Karpas-422 (cell line): ENCODE data around the gene CASP7. TPM values are rescaled to one million over a fixed set of nuclear protein-coding genes. Genes with fewer than 3 reads are reported as not detected.

Experiments
- DNase-seq: peaks from one replicate; pipeline ENCODE4 v3.0.0-alpha.2; 2015
- H2AFZ ChIP-seq: fragments of 200-600 bp; sonication (generic); 2 replicates; pipeline ENCODE4 v1.6.1; 2014; ENCODE audit warnings: antibody characterized with exemption, low read length, mixed read lengths
- H3K27ac ChIP-seq: fragments of 200-600 bp; sonication (generic); 2 replicates; pipeline ENCODE4 v1.5.1; 2014; ENCODE audit warnings: mild to moderate bottlenecking, low read length, moderate library complexity
- H3K27me3 ChIP-seq: fragments of 200-600 bp; sonication (generic); 2 replicates; pipeline ENCODE4 v1.6.1; 2014; ENCODE audit warnings: low read length, mixed read lengths
- H3K36me3 ChIP-seq: fragments of 200-600 bp; sonication (generic); 2 replicates; pipeline ENCODE4 v1.6.1; 2014; ENCODE audit warnings: low read length, mixed read lengths; ENCODE audit not compliant: insufficient read depth
- H3K4me1 ChIP-seq: fragments of 200-600 bp; sonication (generic); 2 replicates; pipeline ENCODE4 v1.6.1; 2014; ENCODE audit warnings: mild to moderate bottlenecking, low read length, mixed read lengths
- H3K4me2 ChIP-seq: fragments of 200-600 bp; sonication (generic); 2 replicates; pipeline ENCODE4 v1.6.1; 2014; ENCODE audit warnings: low read length, low read depth, mild to moderate bottlenecking; ENCODE audit not compliant: poor library complexity, severe bottlenecking
- H3K4me3 ChIP-seq: fragments of 200-600 bp; sonication (generic); 2 replicates; pipeline ENCODE4 v1.5.1; 2014; ENCODE audit warnings: mild to moderate bottlenecking, antibody characterized with exemption, low read length, mixed read lengths
- H3K79me2 ChIP-seq: fragments of 200-600 bp; sonication (generic); 2 replicates; pipeline ENCODE4 v1.6.1; 2014; ENCODE audit warnings: mild to moderate bottlenecking, low read length, mixed read lengths
- H3K9ac ChIP-seq: fragments of 200-600 bp; sonication (generic); 2 replicates; pipeline ENCODE4 v1.6.0; 2014; ENCODE audit warnings: low read length
- H3K9me2 ChIP-seq: fragments of 200-600 bp; sonication (generic), shearing (Covaris generic); replicated peaks from 2 replicates; pipeline ENCODE4 v1.6.0; 2014; ENCODE audit warnings: mild to moderate bottlenecking, low read length, moderate library complexity; ENCODE audit not compliant: insufficient read depth
- H3K9me3 ChIP-seq: fragments of 300-700, 200-600 bp; sonication (generic); 2 replicates; pipeline ENCODE4 v1.6.1; 2014; ENCODE audit warnings: low read length, mixed read lengths
- H4K20me1 ChIP-seq: fragments of 200-600 bp; sonication (generic); 2 replicates; pipeline ENCODE4 v1.6.1; 2014; ENCODE audit warnings: mild to moderate bottlenecking, antibody characterized with exemption, low read length, low read depth; ENCODE audit not compliant: insufficient read depth
- total RNA-seq: library from RNA; depleted of rRNA; stranded (reverse); fragments of >200 nt; shearing (Covaris generic); gene quantifications from 2 replicates; pipeline ENCODE4 v1.2.3, GENCODE V29; 2014; ENCODE audit warnings: low replicate concordance

Gene CASP7
- total RNA-seq, 1 experiment from 2014 or later: 9.9 TPM

DNA sequence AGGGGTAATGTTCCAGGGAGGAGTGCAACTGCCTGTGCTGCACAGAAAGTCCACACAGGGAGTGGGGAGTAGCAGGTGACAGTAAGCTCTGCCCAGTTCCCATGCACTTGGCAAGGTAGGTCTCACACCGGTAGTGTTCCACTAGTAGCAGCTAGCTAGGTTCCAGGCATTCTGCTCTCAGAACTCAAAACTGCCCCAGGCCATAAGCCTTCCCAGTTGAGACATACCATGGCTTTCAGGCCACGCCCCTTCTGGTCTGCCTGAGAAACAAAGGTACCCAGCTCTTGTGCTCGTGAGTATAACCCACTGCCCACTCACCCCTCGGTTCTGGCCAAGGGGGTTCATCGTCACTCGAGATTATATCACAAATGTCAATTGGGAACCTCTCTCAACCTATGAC is 12.6 kb downstream of the CASP7 start:
- no peaks in the 10 kb centered on the region for H3K4me1 ChIP-seq
- DNase-seq: peak; percentile 27
- no peak overlapping the region for H3K4me3 ChIP-seq
- peaks cover 91% of the 10 kb centered on the region for H3K79me2 ChIP-seq
- peaks cover 40% of the 10 kb centered on the region for H3K9me3 ChIP-seq
- peaks cover 14% of the 10 kb centered on the region for H3K36me3 ChIP-seq
- H2AFZ ChIP-seq: no peak overlapping the region
- no peaks in the 10 kb centered on the region for H4K20me1 ChIP-seq
- no peak overlapping the region for H3K9ac ChIP-seq
- no peak overlapping the region for H3K4me2 ChIP-seq
- no peak overlapping the region for H3K27ac ChIP-seq
- no peaks in the 10 kb centered on the region for H3K9me2 ChIP-seq
- no peaks in the 10 kb centered on the region for H3K27me3 ChIP-seq

DNA sequence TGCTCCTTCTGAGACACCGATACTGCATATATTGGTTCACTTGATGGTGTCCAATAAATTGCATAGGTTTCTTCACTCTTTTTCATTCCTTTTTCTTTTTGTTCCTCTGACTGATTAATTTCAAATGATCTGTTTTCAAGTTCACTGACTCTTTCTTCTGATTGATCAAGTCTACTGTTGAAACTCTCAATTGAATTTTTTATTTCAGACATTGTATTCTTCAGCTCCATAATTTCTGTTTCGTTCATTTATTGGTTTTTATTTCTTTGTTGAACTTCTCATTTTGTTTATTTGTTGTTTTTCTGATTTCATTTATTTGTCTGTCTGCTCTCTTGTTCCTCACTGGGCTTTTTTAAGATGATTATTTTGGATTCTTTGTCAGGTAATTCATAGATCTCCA is 13.6 kb downstream of the CASP7 start:
- H3K27ac ChIP-seq: no peak overlapping the region
- no peaks in the 10 kb centered on the region for H3K27me3 ChIP-seq
- H3K9ac ChIP-seq: no peak overlapping the region
- no peaks in the 10 kb centered on the region for H4K20me1 ChIP-seq
- H3K9me2 ChIP-seq: no peaks in the 10 kb centered on the region
- peaks cover 83% of the 10 kb centered on the region for H3K79me2 ChIP-seq
- H2AFZ ChIP-seq: no peak overlapping the region
- no peaks in the 10 kb centered on the region for H3K4me1 ChIP-seq
- no peak overlapping the region for H3K4me3 ChIP-seq
- peak; percentile 53 for DNase-seq
- peaks cover 21% of the 10 kb centered on the region for H3K36me3 ChIP-seq
- H3K4me2 ChIP-seq: no peak overlapping the region
- peaks cover 38% of the 10 kb centered on the region for H3K9me3 ChIP-seq

DNA sequence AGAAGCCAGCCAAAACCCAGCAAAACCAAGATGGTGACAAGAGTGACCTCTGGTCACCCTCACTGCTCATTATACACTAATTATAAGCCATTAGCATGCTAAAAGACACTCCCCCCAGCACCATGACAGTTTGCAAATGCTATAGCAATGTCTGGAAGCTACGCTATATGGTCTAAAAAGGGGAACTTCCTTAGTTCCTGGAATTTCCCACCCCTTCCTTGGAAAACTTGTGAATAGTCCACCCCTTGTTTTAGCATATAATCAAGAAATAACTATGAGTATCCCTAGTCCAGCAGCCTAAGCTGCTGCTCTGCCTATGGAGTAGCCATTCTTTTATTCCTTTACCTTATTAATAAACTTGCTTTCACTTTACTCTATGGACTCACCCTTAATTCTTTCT is 16.0 kb downstream of the CASP7 start:
- H3K4me2 ChIP-seq: no peak overlapping the region
- peaks cover 64% of the 10 kb centered on the region for H3K79me2 ChIP-seq
- peaks cover 36% of the 10 kb centered on the region for H3K9me3 ChIP-seq
- no peaks in the 10 kb centered on the region for H3K4me1 ChIP-seq
- H2AFZ ChIP-seq: no peak overlapping the region
- H3K4me3 ChIP-seq: no peak overlapping the region
- H3K9me2 ChIP-seq: no peaks in the 10 kb centered on the region
- H4K20me1 ChIP-seq: no peaks in the 10 kb centered on the region
- no peak for DNase-seq
- peaks cover 26% of the 10 kb centered on the region for H3K36me3 ChIP-seq
- H3K9ac ChIP-seq: no peak overlapping the region
- H3K27ac ChIP-seq: no peak overlapping the region
- no peaks in the 10 kb centered on the region for H3K27me3 ChIP-seq

DNA sequence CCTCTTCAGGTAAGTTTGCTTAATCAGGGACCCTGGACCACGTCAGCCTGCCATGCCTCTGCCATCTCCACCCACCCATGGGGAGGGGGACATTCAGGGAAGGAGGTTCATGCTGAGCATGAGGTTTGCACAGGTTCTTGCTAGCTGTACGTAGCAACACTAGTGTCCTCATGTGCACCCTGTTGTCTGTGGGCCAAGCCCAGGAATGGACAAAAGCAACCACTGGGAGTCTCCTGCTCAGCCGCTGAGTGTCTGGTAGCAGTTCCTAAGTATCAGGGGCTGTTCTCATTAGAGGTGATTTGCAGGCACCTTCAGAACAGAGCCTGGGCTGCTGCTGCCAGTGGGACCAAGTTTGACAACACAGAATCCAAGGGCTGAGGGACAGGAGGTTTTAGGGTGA is 17.9 kb downstream of the CASP7 start:
- Histone ChIP-seq H2AFZ (no peak overlapping the region), H3K4me2 (no peak overlapping the region), H3K36me3 (peaks cover 19% of the 10 kb centered on the region), H3K4me3 (no peak overlapping the region), H3K27ac (no peak overlapping the region), H3K4me1 (no peaks in the 10 kb centered on the region), H3K79me2 (peaks cover 45% of the 10 kb centered on the region), H3K27me3 (no peaks in the 10 kb centered on the region), H3K9ac (no peak overlapping the region), H3K9me3 (peaks cover 22% of the 10 kb centered on the region), H4K20me1 (no peaks in the 10 kb centered on the region), H3K9me2 (no peaks in the 10 kb centered on the region)
- DNase-seq: no peak

DNA sequence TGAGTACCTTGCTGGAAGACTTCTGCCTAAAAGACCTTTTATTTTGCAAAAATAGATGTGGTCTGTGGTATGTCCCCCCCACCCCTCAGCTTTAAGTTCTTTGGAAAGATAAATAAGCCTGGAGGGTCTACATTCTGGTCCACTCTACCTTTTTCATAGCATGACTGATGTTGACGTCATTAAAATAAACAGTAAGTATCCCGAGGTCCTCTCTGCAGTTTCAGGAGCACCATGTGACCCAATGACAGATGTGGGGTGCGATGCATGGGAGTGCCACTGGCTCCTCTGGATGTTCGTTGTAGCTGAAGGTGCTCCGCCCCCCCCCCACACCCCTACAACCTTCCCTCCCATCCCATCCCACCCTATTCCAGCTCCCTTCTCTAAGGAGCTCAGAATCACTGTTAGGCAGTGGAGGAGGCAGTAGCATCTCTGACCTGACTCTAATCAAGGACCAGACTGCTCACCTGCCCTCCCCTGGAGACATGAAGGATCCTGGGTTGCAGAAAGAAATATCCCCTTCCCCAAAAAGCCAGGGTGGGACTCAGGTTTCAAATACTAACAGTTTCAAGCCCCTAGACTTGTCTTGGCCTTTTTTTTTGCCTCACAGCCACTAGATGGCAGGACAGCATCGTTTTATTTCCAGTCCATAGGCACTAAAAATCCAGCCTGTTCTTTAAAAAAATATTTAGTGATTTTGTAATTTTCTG is 25.1 kb downstream of the CASP7 start:
- Histone ChIP-seq H3K4me1 (no peaks in the 10 kb centered on the region), H3K4me2 (no peak overlapping the region), H3K27ac (no peak overlapping the region), H3K4me3 (no peak overlapping the region), H3K36me3 (peaks cover 5% of the 10 kb centered on the region; the same call in 1 of the 2 replicates), H3K79me2 (peaks cover 22% of the 10 kb centered on the region), H2AFZ (no peak overlapping the region), H3K9me2 (no peaks in the 10 kb centered on the region), H3K27me3 (no peaks in the 10 kb centered on the region), H3K9me3 (no peaks in the 10 kb centered on the region), H4K20me1 (no peaks in the 10 kb centered on the region), H3K9ac (no peak overlapping the region)
- DNase-seq: peak; percentile 80

DNA sequence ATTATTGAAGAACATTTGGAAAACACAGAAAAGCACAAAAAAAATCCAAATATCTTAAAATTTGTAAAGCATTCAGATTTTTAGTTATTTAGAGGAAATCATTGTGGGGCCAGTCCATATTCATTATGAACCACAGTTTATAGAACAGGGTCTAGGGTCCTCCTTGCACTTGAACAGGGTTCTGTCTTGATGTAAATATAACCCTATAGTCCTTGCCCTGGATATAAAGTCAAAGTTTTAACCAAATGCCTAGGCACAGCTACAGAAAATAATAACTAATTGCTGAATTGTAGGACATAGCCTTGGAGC is 25.6 kb downstream of the CASP7 start:
- Histone ChIP-seq H4K20me1 (no peaks in the 10 kb centered on the region), H3K9ac (no peak overlapping the region), H3K9me2 (no peaks in the 10 kb centered on the region), H3K79me2 (peaks cover 19% of the 10 kb centered on the region), H3K36me3 (peaks cover 3% of the 10 kb centered on the region; the same call in 1 of the 2 replicates), H3K9me3 (no peaks in the 10 kb centered on the region), H2AFZ (no peak overlapping the region), H3K4me2 (no peak overlapping the region), H3K27me3 (no peaks in the 10 kb centered on the region), H3K4me3 (no peak overlapping the region), H3K4me1 (no peaks in the 10 kb centered on the region), H3K27ac (no peak overlapping the region)
- DNase-seq: no peak

DNA sequence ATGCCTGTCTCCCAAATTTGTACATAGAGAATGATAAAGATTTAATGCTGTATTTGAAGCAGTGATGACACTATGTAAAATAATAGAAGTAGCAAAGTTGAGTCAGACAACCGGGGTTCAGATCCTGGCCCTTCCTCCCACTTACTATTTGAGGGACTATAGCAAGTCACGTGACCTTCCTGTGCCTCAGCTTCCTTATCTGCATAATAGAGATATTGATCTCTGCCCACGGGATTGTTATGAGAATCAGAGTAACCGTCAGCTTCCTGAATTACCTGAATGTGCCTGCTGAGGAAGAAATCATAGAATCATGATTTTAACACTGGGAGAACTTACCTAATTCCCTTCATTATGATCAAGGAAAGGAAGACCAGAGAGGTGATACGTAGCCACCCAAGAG is 26.9 kb downstream of the CASP7 start:
- Histone ChIP-seq H4K20me1 (no peaks in the 10 kb centered on the region), H2AFZ (no peak overlapping the region), H3K4me3 (no peak overlapping the region), H3K4me1 (no peaks in the 10 kb centered on the region), H3K27me3 (no peaks in the 10 kb centered on the region), H3K27ac (no peak overlapping the region), H3K79me2 (peaks cover 20% of the 10 kb centered on the region), H3K9ac (no peak overlapping the region), H3K9me2 (no peaks in the 10 kb centered on the region), H3K36me3 (no peaks in the 10 kb centered on the region; the same call in 1 of the 2 replicates), H3K4me2 (no peak overlapping the region), H3K9me3 (no peaks in the 10 kb centered on the region)
- DNase-seq: no peak

DNA sequence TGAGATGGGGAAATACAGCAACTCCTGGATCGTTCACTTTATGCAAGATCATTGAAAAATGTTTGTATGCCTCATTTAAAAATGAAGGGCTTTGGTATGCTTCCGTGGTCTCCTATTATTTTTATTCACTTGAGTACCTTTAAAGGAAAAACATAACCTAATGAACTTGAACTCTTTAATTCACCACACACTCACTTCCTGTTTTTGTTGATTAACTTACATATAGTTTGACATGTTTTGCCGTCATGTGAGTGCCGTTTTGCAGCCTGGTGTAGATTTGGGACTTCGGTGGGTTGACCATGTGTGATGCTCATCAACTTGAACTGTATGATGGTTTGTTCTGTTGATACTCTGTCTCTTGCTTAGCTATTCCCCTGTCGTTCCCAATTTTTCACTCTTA is 28.9 kb downstream of the CASP7 start:
- H3K9me2 ChIP-seq: no peaks in the 10 kb centered on the region
- H3K4me1 ChIP-seq: no peaks in the 10 kb centered on the region
- H3K4me2 ChIP-seq: no peak overlapping the region
- no peaks in the 10 kb centered on the region; the same call in 1 of the 2 replicates for H3K36me3 ChIP-seq
- no peaks in the 10 kb centered on the region for H3K9me3 ChIP-seq
- no peak overlapping the region for H3K4me3 ChIP-seq
- H4K20me1 ChIP-seq: no peaks in the 10 kb centered on the region
- no peak overlapping the region for H3K9ac ChIP-seq
- DNase-seq: no peak
- H3K27ac ChIP-seq: no peak overlapping the region
- H2AFZ ChIP-seq: no peak overlapping the region
- peaks cover 21% of the 10 kb centered on the region for H3K79me2 ChIP-seq
- H3K27me3 ChIP-seq: no peaks in the 10 kb centered on the region
